ENCODE results near the gene TMEM182. TPM values are rescaled to one million over a fixed set of nuclear protein-coding genes. Genes with fewer than 3 reads are reported as not detected.

Gene TMEM182
- total and polyA plus RNA-seq, 9 of the 15 experiments (the other 6 are each of a cell fraction or from before 2014, with no cell fraction given): 5.2 to 11.4 (median 7.5) TPM

- TF ChIP-seq PBX2 (CRISPR knock-in tag; IDR thresholded peaks at IDR 0.05; ENCODE audit: low read depth) (no peak), PBX2 (tag; conservative IDR thresholded peaks at IDR 0.05; ENCODE audit: low read depth) (no peak), ZEB2 (IDR thresholded peaks at IDR 0.05) (no peak), HMGN3 (IDR thresholded peaks at IDR 0.05; ENCODE audit: borderline replicate concordance, extremely low read depth, insufficient read length, low read depth, low read length) (no peak)
Observed at GRCh38 chr2:102803041-102803896, 41.4 kb downstream of the TMEM182 start (continued).

GRCh38 chr2:102803897-102804217, 42.0 kb downstream of the TMEM182 start:
- Histone ChIP-seq H2AFZ (ENCODE audit: low read depth, low read length) (no peak overlapping the region), H3K4me2 (ENCODE audit: insufficient read depth, low read length) (no peak overlapping the region), H3K27me3 (ENCODE audit: control insufficient read depth in 2 of 2, insufficient read depth in 2 of 2, low read length in 2 of 2) (no peaks in the 10 kb centered on the region), H3K9me3 (replicated peaks; ENCODE audit: control insufficient read depth, insufficient read depth, low read depth, low read length) (peaks cover 19% of the 10 kb centered on the region), H3K79me2 (ENCODE audit: control insufficient read depth, insufficient read depth, low read length) (no peaks in the 10 kb centered on the region), H3K4me1 (replicated peaks in 1 of 2; ENCODE audit: control insufficient read depth in 2 of 2, insufficient read depth in 2 of 2, low read length in 2 of 2) (no peaks in the 10 kb centered on the region; a peak in 3 of 5 replicates), H4K20me1 (replicated peaks; ENCODE audit: control insufficient read depth, insufficient read depth, low read length) (no peaks in the 10 kb centered on the region), H3K36me3 (ENCODE audit: control insufficient read depth, insufficient read depth, low read length) (peaks cover 13% of the 10 kb centered on the region; the same call in 2 of the 3 replicates), H3K4me3 (no peak overlapping the region), H3K9me1 (ENCODE audit: control insufficient read depth, insufficient read depth, low read length) (no peaks in the 10 kb centered on the region), H3K9ac (ENCODE audit: insufficient read depth in 1 of 2, low read depth in 2 of 2, low read length in 2 of 2) (no peak overlapping the region), H3K27ac (ENCODE audit: extremely low read depth, low read depth, low read length) (no peak overlapping the region)
- WGBS (ENCODE audit: insufficient coverage, low coverage, missing lambda C conversion rate): 72% methylated on average over 5 of the region's 5 CpGs
- DNase-seq (ENCODE audit: extremely low read depth in 1 of 4, low spot score in 3 of 4): no peak
- ChIA-PET CTCF (ENCODE audit: low intra/inter-chr PET ratio) (no interaction called here), POLR2A (no interaction called here)
- no peak for ATAC-seq
- no TSS peak for BruUV-seq (replicated peaks)
- FAIRE-seq: no peak
- intact Hi-C loops (cut with micrococcal nuclease) (loop anchor here (10.0 kb wide), 2 partner anchors 189 to 329 kb away; partner anchors contain the start of genes SLC9A2 and SLC9A4), in situ Hi-C loops (cut with MboI) (no loop called here)
- TF ChIP-seq SRSF9 (IDR thresholded peaks at IDR 0.05; ENCODE audit: borderline replicate concordance, low read depth, low read length): no peak
- no peak for TF ChIP-seq ZNF165 (CRISPR knock-in tag; IDR thresholded peaks at IDR 0.05; ENCODE audit: borderline replicate concordance)
- no peak for TF ChIP-seq FOS (IDR thresholded peaks at IDR 0.05; ENCODE audit: extremely low read depth, insufficient read length)
- TF ChIP-seq PATZ1 (CRISPR knock-in tag; IDR thresholded peaks at IDR 0.05; ENCODE audit: borderline replicate concordance): no peak
- no peak for TF ChIP-seq MAZ (CRISPR knock-in tag; conservative IDR thresholded peaks at IDR 0.05 in 1 of 2, IDR thresholded peaks at IDR 0.05 in 1 of 2)
- no peak for TF ChIP-seq NBN (IDR thresholded peaks at IDR 0.05; ENCODE audit: low read depth)
- no peak for TF ChIP-seq ZNF586 (CRISPR knock-in tag; conservative IDR thresholded peaks at IDR 0.05)
- no peak for TF ChIP-seq ZBTB34 (CRISPR knock-in tag; IDR thresholded peaks at IDR 0.05)
- no peak for TF ChIP-seq CHD1 (IDR thresholded peaks at IDR 0.05; ENCODE audit: low read length)

Measured in K562 (cell line).